B cell (primary cell): Measurements from ENCODE around the gene ZNF423. TPM values are rescaled to one million over a fixed set of nuclear protein-coding genes. Genes with fewer than 3 reads are reported as not detected.

Experiments
- ATAC-seq: fragments of 200-7000 bp; cut with Tn5 transposase; one replicate; pipeline ENCODE4 v1.10.0; 2021; ENCODE audit warnings: low read depth, mild to moderate bottlenecking, moderate number of reproducible peaks, moderate library complexity
- CTCF ChIA-PET: fragments of 350-600 bp; sonication (Branson Sonifier 250); formaldehyde crosslinking; loops from one replicate; lab custom pipeline; 2021; ENCODE audit warnings: antibody characterized with exemption, inconsistent platforms; lab: Charles Lee
- POLR2A ChIA-PET: fragments of 350-600 bp; sonication (Branson Sonifier 250); formaldehyde crosslinking; loops from one replicate; lab custom pipeline; 2021; ENCODE audit warnings: antibody characterized with exemption; lab: Charles Lee
- DNase-seq: peaks from one replicate; pipeline ENCODE4 v3.0.0; 2013
- H2AFZ ChIP-seq: 2 replicates; pipeline ENCODE4 v1.6.1; 2012; ENCODE audit warnings: mild to moderate bottlenecking, low read depth, low read length; ENCODE audit not compliant: insufficient read depth, poor library complexity, severe bottlenecking
- H3K27ac ChIP-seq, 2 donors: 1 replicate in 1 of 2; 2 replicates in 1 of 2; pipeline ENCODE4 v1.5.1; 2012 to 2013; ENCODE audit warnings: low read length in 2 of 2, mild to moderate bottlenecking in 2 of 2, moderate library complexity in 1 of 2
- H3K27me3 ChIP-seq, 4 experiments: fragments of 200-600 bp in 1 of 4; sonication (generic) in 1 of 4; replicated peaks in 1 of 4; 1 replicate in 2 of 4; 2 replicates in 2 of 4; pipeline versions ENCODE4 v1.6.1 to v1.7.0; 2013 to 2016; ENCODE audit warnings: low read length in 3 of 4, mild to moderate bottlenecking in 2 of 4, mixed read lengths in 1 of 4, moderate library complexity in 1 of 4; ENCODE audit not compliant: insufficient read depth in 4 of 4, control insufficient read depth in 3 of 4; ENCODE audit errors: control extremely low read depth in 1 of 4
- H3K36me3 ChIP-seq, 2 experiments: replicated peaks in 1 of 2; 1 replicate in 1 of 2; 2 replicates in 1 of 2; pipeline versions ENCODE4 v1.6.1 to v1.7.1; 2013; ENCODE audit warnings: low read length in 1 of 2; ENCODE audit not compliant: insufficient read depth in 2 of 2, control insufficient read depth in 1 of 2; ENCODE audit errors: control extremely low read depth in 1 of 2, extremely low read depth in 1 of 2
- H3K4me1 ChIP-seq, 2 donors: fragments of 200-600 bp in 1 of 2; sonication (generic) in 1 of 2; 1 replicate in 1 of 2; 2 replicates in 1 of 2; pipeline versions ENCODE4 v1.5.1 to v1.6.1; 2013 to 2017; ENCODE audit warnings: low read length in 2 of 2; ENCODE audit not compliant: control insufficient read depth in 2 of 2, insufficient read depth in 2 of 2
- H3K4me2 ChIP-seq: replicated peaks from 2 replicates; pipeline ENCODE3; 2012; ENCODE audit warnings: mild to moderate bottlenecking, low read depth, low read length; ENCODE audit not compliant: poor library complexity, severe bottlenecking
- H3K4me3 ChIP-seq, 5 experiments: fragments of 200-600 bp in 1 of 5; sonication (generic) in 1 of 5; 1 replicate in 3 of 5; 2 replicates in 2 of 5; pipeline versions ENCODE4 v1.5.1 to v1.7.0; 2011 to 2016; ENCODE audit warnings: low read length in 4 of 5, mild to moderate bottlenecking in 4 of 5, low read depth in 2 of 5, control low read depth in 1 of 5, moderate library complexity in 1 of 5; ENCODE audit not compliant: insufficient read depth in 1 of 5; ENCODE audit errors: control extremely low read depth in 1 of 5, extremely low read depth in 1 of 5
- H3K79me2 ChIP-seq: fragments of 200-600 bp; sonication (generic); one replicate; pipeline ENCODE4 v1.6.0; 2016; ENCODE audit warnings: low read length; ENCODE audit not compliant: control insufficient read depth, insufficient read depth
- H3K9ac ChIP-seq: fragments of 200-600 bp; sonication (generic); 2 replicates; pipeline ENCODE4 v1.6.1; 2017; ENCODE audit warnings: mild to moderate bottlenecking, low read length, moderate library complexity
- H3K9me3 ChIP-seq, 3 donors: one replicate each; pipeline versions ENCODE4 v1.6.1 to v1.7.1; 2013; ENCODE audit warnings: low read length in 2 of 3; ENCODE audit not compliant: control insufficient read depth in 2 of 3, insufficient read depth in 1 of 3; ENCODE audit errors: control extremely low read depth in 1 of 3
- H4K20me1 ChIP-seq: 2 replicates; pipeline ENCODE4 v1.6.0; 2012; ENCODE audit warnings: mild to moderate bottlenecking, low read length; ENCODE audit not compliant: insufficient read depth, control insufficient read depth, poor library complexity, severe bottlenecking
- H3K27ac Mint-ChIP-seq: one replicate; pipeline ENCODE4 v1.8.0; 2021; ENCODE audit warnings: mixed read lengths
- H3K27me3 Mint-ChIP-seq: one replicate; pipeline ENCODE4 v1.8.0; 2021; ENCODE audit warnings: mixed read lengths
- H3K4me1 Mint-ChIP-seq: one replicate; pipeline ENCODE4 v1.8.0; 2021; ENCODE audit warnings: mixed read lengths
- H3K4me3 Mint-ChIP-seq: one replicate; pipeline ENCODE4 v1.8.0; 2021; ENCODE audit warnings: mixed read lengths
- H3K9me3 Mint-ChIP-seq: one replicate; pipeline ENCODE4 v1.8.0; 2022; ENCODE audit warnings: mixed read lengths; ENCODE audit not compliant: insufficient read depth
- CTCF ChIP-seq: fragments of 200-600 bp; IDR thresholded peaks from one replicate; pipeline ENCODE4 v1.8.0; 2022; ENCODE audit warnings: antibody characterized with exemption, mild to moderate bottlenecking
- EZH2 ChIP-seq: IDR thresholded peaks from 2 replicates; pipeline ENCODE4 v1.6.1; 2012; ENCODE audit warnings: borderline replicate concordance, low read depth, mild to moderate bottlenecking, moderate library complexity, low read length; ENCODE audit not compliant: insufficient read depth, poor library complexity, severe bottlenecking
- WGBS: methylation state at CpG from one replicate; pipeline ENCODE4 v1.1.5; 2013; ENCODE audit warnings: missing lambda C conversion rate; ENCODE audit not compliant: insufficient coverage; 5-methylcytosine and 5-hydroxymethylcytosine counted together
- intact Hi-C: fragments of 100-400 bp; cut with micrococcal nuclease; formaldehyde crosslinking; loops from one replicate; pipeline ENCODE4 v1.10.0; 2022
- polyA plus RNA-seq: library from polyadenylated mRNA; depleted of rRNA; stranded (reverse); fragments of >200 nt; gene quantifications from 2 replicates; pipeline ENCODE4 v1.2.3, GENCODE V29; 2012
- total RNA-seq, 2 donors: library from RNA; stranded (reverse); fragments of 120-200 nt in 1 of 2; gene quantifications; 1 replicate in 1 of 2; 2 replicates in 1 of 2; pipeline versions ENCODE4 v1.2.3 to v1.2.4, GENCODE V29; 2013 to 2022

The ZNF423 gene
- total and polyA plus RNA-seq, 2 donors (not counting 1 experiment from before 2014, with no cell fraction given): not detected

- no peak overlapping the region for H3K27ac ChIP-seq
- no peak for TF ChIP-seq CTCF
- no peak for TF ChIP-seq EZH2
- Mint-ChIP-seq H3K9me3 (no peaks in the 10 kb centered on the region), H3K27me3 (peaks cover 12% of the 10 kb centered on the region), H3K4me3 (no peak overlapping the region), H3K4me1 (no peaks in the 10 kb centered on the region), H3K27ac (no peak overlapping the region)
- no peak overlapping the region for H3K4me3 ChIP-seq
- intact Hi-C loops: no loop called here
- ATAC-seq (no peak), DNase-seq (no peak)
- no peak overlapping the region for H3K9ac ChIP-seq
- H3K27me3 ChIP-seq: peaks cover 0 to 6% (median 0%) of the 10 kb centered on the region in 4 experiments
- 95% methylated on average over 10 of the region's 12 CpGs for WGBS
- no peaks in the 10 kb centered on the region for H3K36me3 ChIP-seq
- no peaks in the 10 kb centered on the region for H3K4me1 ChIP-seq
- peaks cover 0 to 4% (median 0%) of the 10 kb centered on the region in 3 donors for H3K9me3 ChIP-seq
- POLR2A ChIA-PET: no interaction called here
- no peak overlapping the region for H2AFZ ChIP-seq
- CTCF ChIA-PET: interaction anchor here (1.0 kb wide), 1 partner anchor 59 kb away, joined by 3 read pairs; no protein-coding TSS in a partner anchor
- H3K4me2 ChIP-seq: no peak overlapping the region
- no peaks in the 10 kb centered on the region for H4K20me1 ChIP-seq
- no peaks in the 10 kb centered on the region for H3K79me2 ChIP-seq
Observed at GRCh38 chr16:49454426-49455180, 401.3 kb downstream of the ZNF423 start.

GRCh38 chr16:49453983-49454382 lies 401.9 kb downstream of the ZNF423 start:
- Histone ChIP-seq H3K27me3 (peaks cover 0 to 6% (median 0%) of the 10 kb centered on the region in 4 experiments), H2AFZ (no peak overlapping the region), H3K4me3 (no peak overlapping the region), H3K36me3 (no peaks in the 10 kb centered on the region), H3K4me2 (no peak overlapping the region), H3K27ac (no peak overlapping the region), H4K20me1 (no peaks in the 10 kb centered on the region), H3K4me1 (no peaks in the 10 kb centered on the region), H3K9me3 (peaks cover 0 to 4% (median 0%) of the 10 kb centered on the region in 3 donors), H3K79me2 (no peaks in the 10 kb centered on the region), H3K9ac (no peak overlapping the region)
- no peak for DNase-seq
- no peak for ATAC-seq
- Mint-ChIP-seq H3K4me1 (no peaks in the 10 kb centered on the region), H3K9me3 (no peaks in the 10 kb centered on the region), H3K27ac (no peak overlapping the region), H3K27me3 (peaks cover 12% of the 10 kb centered on the region), H3K4me3 (no peak overlapping the region)
- TF ChIP-seq CTCF (no peak), EZH2 (no peak)
- POLR2A ChIA-PET: no interaction called here
- CTCF ChIA-PET: no interaction called here
- intact Hi-C loops: no loop called here
- 95% methylated on average over 2 of the region's 5 CpGs for WGBS
